Neural progenitor cell (in vitro differentiated cells): ENCODE results near the gene SCAP. TPM values are rescaled to one million over a fixed set of nuclear protein-coding genes. Genes with fewer than 3 reads are reported as not detected.
"Not testable (repeated sequence)": the region's sequence is repeated elsewhere in the genome, so short reads cannot be mapped to it uniquely, and the experiment has no call there.

ENCODE experiments used
- DNase-seq: peaks from one replicate; pipeline ENCODE4 v3.0.0-alpha.2; 2016; ENCODE audit warnings: low spot score
- H2AFZ ChIP-seq: fragments of 200-600 bp; sonication (generic); replicated peaks from 2 replicates; pipeline ENCODE4 v1.6.1; 2016; ENCODE audit warnings: antibody characterized with exemption
- H3F3A ChIP-seq: fragments of 200-600 bp; sonication (generic); 2 replicates; pipeline ENCODE4 v1.6.1; 2016; ENCODE audit warnings: antibody characterized with exemption, low read depth
- H3K27ac ChIP-seq: fragments of 200-600 bp; sonication (generic); 2 replicates; pipeline ENCODE4 v1.5.1; 2016; ENCODE audit warnings: mild to moderate bottlenecking
- H3K27me3 ChIP-seq: fragments of 200-600 bp; sonication (generic); 2 replicates; pipeline ENCODE4 v1.6.1; 2016; ENCODE audit warnings: mild to moderate bottlenecking, moderate library complexity
- H3K36me3 ChIP-seq: fragments of 200-600 bp; sonication (generic); 2 replicates; pipeline ENCODE4 v1.5.1; 2016
- H3K4me1 ChIP-seq: fragments of 200-600 bp; sonication (generic); 2 replicates; pipeline ENCODE4 v1.6.1; 2016; ENCODE audit warnings: mixed run types
- H3K4me2 ChIP-seq: fragments of 200-600 bp; sonication (generic); 2 replicates; pipeline ENCODE4 v1.6.1; 2016
- H3K4me3 ChIP-seq: fragments of 200-600 bp; sonication (generic); 2 replicates; pipeline ENCODE4 v1.5.1; 2016
- H3K79me2 ChIP-seq: fragments of 200-600 bp; sonication (generic); 2 replicates; pipeline ENCODE4 v1.6.1; 2016; ENCODE audit warnings: low read depth
- H3K9ac ChIP-seq: fragments of 200-600 bp; sonication (generic); 2 replicates; pipeline ENCODE4 v1.6.1; 2016
- H3K9me3 ChIP-seq: fragments of 200-600 bp; sonication (generic); 2 replicates; pipeline ENCODE4 v1.5.1; 2016; ENCODE audit warnings: low read depth
- H4K20me1 ChIP-seq: fragments of 200-600 bp; sonication (generic); 2 replicates; pipeline ENCODE4 v1.6.1; 2016; ENCODE audit warnings: low read depth
- H3K27ac Mint-ChIP-seq: 3 replicates; pipeline ENCODE4 v1.8.0; 2021; ENCODE audit warnings: mixed read lengths
- H3K27me3 Mint-ChIP-seq: 2 replicates; pipeline ENCODE4 v1.8.0; 2022; ENCODE audit warnings: low read depth, mild to moderate bottlenecking, inconsistent platforms, moderate library complexity, mixed read lengths; ENCODE audit not compliant: insufficient read depth
- H3K36me3 Mint-ChIP-seq: 3 replicates; pipeline ENCODE4 v1.8.0; 2021; ENCODE audit warnings: mixed read lengths
- H3K4me1 Mint-ChIP-seq: 3 replicates; pipeline ENCODE4 v1.8.0; 2021; ENCODE audit warnings: mixed read lengths
- H3K4me3 Mint-ChIP-seq: 3 replicates; pipeline ENCODE4 v1.8.0; 2021; ENCODE audit warnings: mild to moderate bottlenecking, moderate library complexity, mixed read lengths
- H3K9me3 Mint-ChIP-seq: 3 replicates; pipeline ENCODE4 v1.8.0; 2020; ENCODE audit warnings: mixed read lengths
- EZH2 ChIP-seq: fragments of 200-600 bp; sonication (generic); IDR thresholded peaks from 2 replicates; pipeline ENCODE4 v1.6.1; 2017; ENCODE audit warnings: antibody characterized with exemption, mild to moderate bottlenecking, moderate library complexity
- EZH2phosphoT487 ChIP-seq: fragments of 200-600 bp; sonication (generic); IDR thresholded peaks from 2 replicates; pipeline ENCODE4 v1.6.1; 2017; ENCODE audit warnings: antibody characterized with exemption
- total RNA-seq: library from RNA; depleted of rRNA; stranded (reverse); fragments of >200 nt; gene quantifications from 2 replicates; pipeline ENCODE4 v1.2.3, GENCODE V29; 2015; ENCODE audit warnings: low replicate concordance
- TF ChIP-seq, protein P1 (sequence below): fragments of 200-600 bp; sonication (generic); IDR thresholded peaks from 2 replicates; pipeline ENCODE4 v1.5.1; 2017; ENCODE audit warnings: antibody characterized with exemption, mild to moderate bottlenecking

The SCAP gene
- total RNA-seq, 1 donor from 2014 or later: 33.0 TPM

DNA sequence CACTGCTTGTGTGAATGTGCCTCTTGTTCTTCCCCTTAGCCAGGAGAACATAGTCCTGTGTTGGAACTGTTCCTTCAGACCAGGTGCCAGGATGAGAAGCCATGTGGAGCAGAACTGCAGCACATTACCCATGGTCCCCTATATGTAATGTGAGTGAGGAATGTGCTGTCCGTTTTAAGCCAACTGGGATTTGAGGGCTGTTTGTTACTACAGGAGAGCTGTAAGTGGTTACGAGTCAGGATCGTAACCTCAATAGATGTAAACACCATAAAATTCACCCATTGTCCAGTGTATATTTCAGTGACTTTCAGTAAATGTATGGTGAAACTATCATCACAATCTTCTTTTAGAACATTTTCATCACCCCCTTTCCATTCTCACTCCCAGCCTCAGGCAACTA lies 10.1 kb upstream of the SCAP start:
- no peak overlapping the region for H3K4me3 ChIP-seq
- H3K4me1 ChIP-seq: peaks cover 9% of the 10 kb centered on the region
- H3K9ac ChIP-seq: no peak overlapping the region
- no peaks in the 10 kb centered on the region for H3K27me3 ChIP-seq
- no peaks in the 10 kb centered on the region for H4K20me1 ChIP-seq
- Mint-ChIP-seq H3K27ac (no peak overlapping the region), H3K27me3 (peaks cover 5% of the 10 kb centered on the region), H3K36me3 (peaks cover 5% of the 10 kb centered on the region), H3K4me3 (no peak overlapping the region), H3K9me3 (peaks cover 3% of the 10 kb centered on the region), H3K4me1 (peaks cover 15% of the 10 kb centered on the region)
- H3F3A ChIP-seq: peaks cover 18% of the 10 kb centered on the region
- no peaks in the 10 kb centered on the region for H3K36me3 ChIP-seq
- no peak for DNase-seq
- no peak overlapping the region for H3K4me2 ChIP-seq
- no peak overlapping the region for H2AFZ ChIP-seq
- H3K27ac ChIP-seq: no peak overlapping the region
- no peaks in the 10 kb centered on the region for H3K9me3 ChIP-seq
- no peaks in the 10 kb centered on the region for H3K79me2 ChIP-seq
- TF ChIP-seq, protein P1, sequence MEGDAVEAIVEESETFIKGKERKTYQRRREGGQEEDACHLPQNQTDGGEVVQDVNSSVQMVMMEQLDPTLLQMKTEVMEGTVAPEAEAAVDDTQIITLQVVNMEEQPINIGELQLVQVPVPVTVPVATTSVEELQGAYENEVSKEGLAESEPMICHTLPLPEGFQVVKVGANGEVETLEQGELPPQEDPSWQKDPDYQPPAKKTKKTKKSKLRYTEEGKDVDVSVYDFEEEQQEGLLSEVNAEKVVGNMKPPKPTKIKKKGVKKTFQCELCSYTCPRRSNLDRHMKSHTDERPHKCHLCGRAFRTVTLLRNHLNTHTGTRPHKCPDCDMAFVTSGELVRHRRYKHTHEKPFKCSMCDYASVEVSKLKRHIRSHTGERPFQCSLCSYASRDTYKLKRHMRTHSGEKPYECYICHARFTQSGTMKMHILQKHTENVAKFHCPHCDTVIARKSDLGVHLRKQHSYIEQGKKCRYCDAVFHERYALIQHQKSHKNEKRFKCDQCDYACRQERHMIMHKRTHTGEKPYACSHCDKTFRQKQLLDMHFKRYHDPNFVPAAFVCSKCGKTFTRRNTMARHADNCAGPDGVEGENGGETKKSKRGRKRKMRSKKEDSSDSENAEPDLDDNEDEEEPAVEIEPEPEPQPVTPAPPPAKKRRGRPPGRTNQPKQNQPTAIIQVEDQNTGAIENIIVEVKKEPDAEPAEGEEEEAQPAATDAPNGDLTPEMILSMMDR: no peak
- no peak for TF ChIP-seq EZH2phosphoT487
- no peak for TF ChIP-seq EZH2

DNA sequence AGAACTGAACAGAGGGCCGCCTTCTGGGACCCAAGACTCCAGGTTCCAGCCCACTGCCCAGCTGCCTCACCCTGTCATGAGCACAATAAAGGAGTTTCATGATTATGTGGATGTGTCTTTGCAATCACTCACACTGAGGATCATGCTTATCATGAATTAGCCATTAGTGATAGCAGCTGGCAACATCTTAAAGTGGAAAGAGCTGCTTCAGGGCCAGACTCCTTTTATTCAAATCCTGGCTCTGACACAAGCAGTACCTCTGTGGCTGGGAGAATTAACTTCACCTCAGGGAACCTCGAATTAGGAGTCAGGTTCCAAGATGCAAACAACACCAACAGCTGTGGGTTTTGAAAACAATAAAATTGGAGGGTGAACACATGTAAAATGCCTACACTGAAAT lies 6.6 kb upstream of the SCAP start:
- H3K9ac ChIP-seq: no peak overlapping the region
- Mint-ChIP-seq H3K4me3 (no peak overlapping the region), H3K27ac (peak overlapping the region; percentile 87)

DNA sequence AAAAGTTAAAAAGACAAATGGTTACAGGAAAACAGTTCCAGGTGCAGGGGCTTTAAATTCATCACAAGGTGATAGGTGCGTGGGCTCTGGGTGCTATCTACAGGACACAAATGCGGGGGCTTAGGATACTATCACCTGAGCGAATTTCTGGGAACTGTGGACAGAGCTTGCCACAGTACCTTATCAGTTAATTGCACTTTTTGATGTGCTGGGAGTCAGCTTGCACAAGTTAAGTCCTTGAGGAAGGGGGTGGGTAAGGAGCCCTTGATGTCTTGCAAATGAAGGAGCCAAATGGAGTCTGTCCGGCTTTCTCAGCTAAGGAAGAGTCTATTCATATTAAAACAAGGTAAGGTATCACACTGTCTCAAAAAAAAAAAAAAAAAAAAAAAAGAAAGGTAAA lies 6.0 kb upstream of the SCAP start:
- Mint-ChIP-seq H3K4me3 (peak overlapping the region; percentile 25), H3K4me1 (peaks cover 16% of the 10 kb centered on the region)
- not testable (repeated sequence) for H3K9me3 ChIP-seq, H3K9ac ChIP-seq, H3K27ac Mint-ChIP-seq, H3K27me3 ChIP-seq, H4K20me1 ChIP-seq, H3K36me3 Mint-ChIP-seq, H3K27me3 Mint-ChIP-seq, H3K79me2 ChIP-seq, H3K9me3 Mint-ChIP-seq, H3K36me3 ChIP-seq, H3K4me1 ChIP-seq, H3K4me3 ChIP-seq, H3K27ac ChIP-seq
- Histone ChIP-seq H3K4me2 (peak overlapping the region; percentile 10), H2AFZ (peak overlapping the region; percentile 72), H3F3A (peaks cover 26% of the 10 kb centered on the region)
- peak; percentile 18 for DNase-seq

More for the DNA sequence above, 6.6 kb upstream of the SCAP start:
- Histone ChIP-seq H3K9me3 (no peaks in the 10 kb centered on the region), H3F3A (peaks cover 26% of the 10 kb centered on the region), H3K36me3 (no peaks in the 10 kb centered on the region), H3K4me2 (peak overlapping the region; percentile 10), H3K27ac (peak overlapping the region; percentile 24), H3K4me3 (no peak overlapping the region), H3K79me2 (no peaks in the 10 kb centered on the region), H2AFZ (no peak overlapping the region), H4K20me1 (no peaks in the 10 kb centered on the region), H3K27me3 (no peaks in the 10 kb centered on the region), H3K4me1 (peaks cover 9% of the 10 kb centered on the region)
- peaks cover 16% of the 10 kb centered on the region for H3K4me1 Mint-ChIP-seq
- H3K27me3 Mint-ChIP-seq: peaks cover 3% of the 10 kb centered on the region
- peaks cover 3% of the 10 kb centered on the region for H3K9me3 Mint-ChIP-seq
- H3K36me3 Mint-ChIP-seq: peaks cover 2% of the 10 kb centered on the region
- peak; percentile 23 for DNase-seq
- TF ChIP-seq EZH2phosphoT487 (no peak), EZH2 (no peak)
- TF ChIP-seq, protein P1: no peak

DNA sequence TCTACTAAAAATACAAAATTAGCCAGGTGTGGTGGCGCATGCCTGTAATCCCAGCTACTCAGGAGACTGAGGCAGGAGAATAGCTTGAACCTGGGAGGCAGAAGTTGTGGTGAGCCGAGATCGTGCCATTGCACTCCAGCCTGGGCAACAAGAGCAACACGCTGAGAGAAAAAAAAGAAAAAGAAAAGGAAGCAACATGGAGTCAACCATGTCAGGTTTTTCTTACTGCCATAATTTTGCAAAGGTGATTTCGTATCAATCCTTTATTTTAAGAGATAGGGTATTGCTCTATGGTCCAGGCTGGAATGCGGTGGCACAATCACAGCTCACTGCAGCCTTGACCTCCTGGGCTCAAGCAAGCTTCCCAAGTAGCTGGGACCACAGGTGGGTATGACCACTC lies 4.5 kb upstream of the SCAP start:
- H3K4me3 Mint-ChIP-seq: not testable (repeated sequence)

More for the DNA sequence above, 4.5 kb upstream of the SCAP start:
- not testable (repeated sequence) for H3K27ac Mint-ChIP-seq, H3K79me2 ChIP-seq, H3K27ac ChIP-seq, H3K4me2 ChIP-seq, H3K36me3 ChIP-seq, H3K4me3 ChIP-seq, H4K20me1 ChIP-seq, H3K27me3 ChIP-seq, H3K27me3 Mint-ChIP-seq, H3K9me3 ChIP-seq, H3K36me3 Mint-ChIP-seq, H3K9me3 Mint-ChIP-seq, H3K9ac ChIP-seq, DNase-seq, H3K4me1 ChIP-seq, H2AFZ ChIP-seq
- H3K4me1 Mint-ChIP-seq: peaks cover 17% of the 10 kb centered on the region
- H3F3A ChIP-seq: peaks cover 38% of the 10 kb centered on the region
